Measurements from ENCODE around the gene SAP30L. TPM values are rescaled to one million over a fixed set of nuclear protein-coding genes. Genes with fewer than 3 reads are reported as not detected.

The SAP30L gene
- total and polyA plus RNA-seq, 2 of the 13 experiments (the other 11 are each of a cell fraction or from before 2014, with no cell fraction given), result 27.9 to 37.2 TPM

- TF ChIP-seq, protein P1, sequence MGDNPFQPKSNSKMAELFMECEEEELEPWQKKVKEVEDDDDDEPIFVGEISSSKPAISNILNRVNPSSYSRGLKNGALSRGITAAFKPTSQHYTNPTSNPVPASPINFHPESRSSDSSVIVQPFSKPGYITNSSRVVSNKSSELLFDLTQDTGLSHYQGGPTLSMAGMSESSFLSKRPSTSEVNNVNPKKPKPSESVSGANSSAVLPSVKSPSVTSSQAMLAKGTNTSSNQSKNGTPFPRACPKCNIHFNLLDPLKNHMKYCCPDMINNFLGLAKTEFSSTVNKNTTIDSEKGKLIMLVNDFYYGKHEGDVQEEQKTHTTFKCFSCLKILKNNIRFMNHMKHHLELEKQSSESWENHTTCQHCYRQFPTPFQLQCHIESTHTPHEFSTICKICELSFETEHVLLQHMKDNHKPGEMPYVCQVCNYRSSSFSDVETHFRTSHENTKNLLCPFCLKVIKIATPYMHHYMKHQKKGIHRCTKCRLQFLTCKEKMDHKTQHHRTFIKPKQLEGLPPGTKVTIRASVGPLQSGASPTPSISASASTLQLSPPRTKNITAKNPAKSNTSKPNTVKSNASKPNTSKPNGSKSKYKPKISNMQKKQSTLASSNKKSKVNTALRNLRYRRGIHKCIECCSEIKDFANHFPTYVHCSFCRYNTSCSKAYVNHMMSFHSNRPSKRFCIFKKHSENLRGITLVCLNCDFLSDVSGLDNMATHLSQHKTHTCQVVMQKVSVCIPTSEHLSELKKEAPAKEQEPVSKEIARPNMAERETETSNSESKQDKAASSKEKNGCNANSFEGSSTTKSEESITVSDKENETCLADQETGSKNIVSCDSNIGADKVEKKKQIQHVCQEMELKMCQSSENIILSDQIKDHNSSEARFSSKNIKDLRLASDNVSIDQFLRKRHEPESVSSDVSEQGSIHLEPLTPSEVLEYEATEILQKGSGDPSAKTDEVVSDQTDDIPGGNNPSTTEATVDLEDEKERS (CRISPR knock-in tag; IDR thresholded peaks at IDR 0.05), result no peak
- TF ChIP-seq, protein P2, sequence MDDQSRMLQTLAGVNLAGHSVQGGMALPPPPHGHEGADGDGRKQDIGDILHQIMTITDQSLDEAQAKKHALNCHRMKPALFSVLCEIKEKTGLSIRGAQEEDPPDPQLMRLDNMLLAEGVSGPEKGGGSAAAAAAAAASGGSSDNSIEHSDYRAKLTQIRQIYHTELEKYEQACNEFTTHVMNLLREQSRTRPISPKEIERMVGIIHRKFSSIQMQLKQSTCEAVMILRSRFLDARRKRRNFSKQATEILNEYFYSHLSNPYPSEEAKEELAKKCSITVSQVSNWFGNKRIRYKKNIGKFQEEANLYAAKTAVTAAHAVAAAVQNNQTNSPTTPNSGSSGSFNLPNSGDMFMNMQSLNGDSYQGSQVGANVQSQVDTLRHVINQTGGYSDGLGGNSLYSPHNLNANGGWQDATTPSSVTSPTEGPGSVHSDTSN (CRISPR knock-in tag; IDR thresholded peaks at IDR 0.05; ENCODE audit: borderline replicate concordance), result no peak
- TF ChIP-seq ZBED4 (CRISPR knock-in tag; IDR thresholded peaks at IDR 0.05; ENCODE audit: borderline replicate concordance) (no peak), GMEB1 (CRISPR knock-in tag; IDR thresholded peaks at IDR 0.05; ENCODE audit: borderline replicate concordance) (no peak), RXRB (CRISPR knock-in tag; IDR thresholded peaks at IDR 0.05; ENCODE audit: borderline replicate concordance) (no peak), ZNF546 (CRISPR knock-in tag; conservative IDR thresholded peaks at IDR 0.05) (no peak), FOXO4 (CRISPR knock-in tag; conservative IDR thresholded peaks at IDR 0.05) (no peak)
Observed at GRCh38 chr5:154487541-154487940, 41.7 kb downstream of the SAP30L start (continued).
